Activated CD8-positive, alpha-beta memory T cell treated with anti-CD3 and anti-CD28 coated beads, Interleukin-2, amount 50 U/mL, for 48 hours (primary cell): ENCODE results near the gene FRMD4A.
"Not testable (repeated sequence)": the region's sequence is repeated elsewhere in the genome, so short reads cannot be mapped to it uniquely, and the experiment has no call there.

Source experiments
- DNase-seq: peaks from one replicate; pipeline ENCODE4 v3.0.0-alpha.2; 2020

The FRMD4A gene

GRCh38 chr10:14086596-14086995, 244.1 kb downstream of the FRMD4A start:
- no peak for DNase-seq

GRCh38 chr10:14084875-14085274, 245.8 kb downstream of the FRMD4A start:
- no peak for DNase-seq

- no peak for DNase-seq
Observed at GRCh38 chr10:14080795-14081194, 249.9 kb downstream of the FRMD4A start.

GRCh38 chr10:14077430-14077829, 253.3 kb downstream of the FRMD4A start:
- no peak for DNase-seq

- no peak for DNase-seq
Observed at GRCh38 chr10:14074062-14074884, 256.5 kb downstream of the FRMD4A start.

- DNase-seq: no peak
Observed at GRCh38 chr10:14072541-14072940, 258.2 kb downstream of the FRMD4A start.

- DNase-seq: no peak
Observed at GRCh38 chr10:14071956-14072355, 258.8 kb downstream of the FRMD4A start.

- no peak for DNase-seq
Observed at GRCh38 chr10:14068601-14069250, 262.0 kb downstream of the FRMD4A start.

- DNase-seq: not testable (repeated sequence)
Observed at GRCh38 chr10:14067638-14068037, 263.1 kb downstream of the FRMD4A start.

GRCh38 chr10:14066106-14066505, 264.6 kb downstream of the FRMD4A start:
- DNase-seq: no peak

GRCh38 chr10:14063531-14064285, 267.0 kb downstream of the FRMD4A start:
- no peak for DNase-seq

GRCh38 chr10:14062528-14063260, 268.0 kb downstream of the FRMD4A start:
- DNase-seq: no peak

- DNase-seq: no peak
Observed at GRCh38 chr10:14060320-14061070, 270.2 kb downstream of the FRMD4A start.

- DNase-seq: no peak
Observed at GRCh38 chr10:14056610-14057332, 274.0 kb downstream of the FRMD4A start.

- no peak for DNase-seq
Observed at GRCh38 chr10:14052931-14053330, 277.8 kb downstream of the FRMD4A start.

GRCh38 chr10:14050598-14050997, 280.1 kb downstream of the FRMD4A start:
- DNase-seq: no peak

GRCh38 chr10:14048930-14049613, 281.7 kb downstream of the FRMD4A start:
- no peak for DNase-seq

GRCh38 chr10:14047431-14047830, 283.3 kb downstream of the FRMD4A start:
- DNase-seq: no peak

GRCh38 chr10:14042051-14042450, 288.7 kb downstream of the FRMD4A start:
- DNase-seq: not testable (repeated sequence)

- DNase-seq: no peak
Observed at GRCh38 chr10:14040787-14041631, 289.7 kb downstream of the FRMD4A start.
